OCI-LY7 (cell line): ENCODE data around the gene BAK1.

Experiments
- EZH2phosphoT487 ChIP-seq: fragments of 200-600 bp; sonication (generic); IDR thresholded peaks from 2 replicates; pipeline ENCODE4 v1.6.1; 2018; ENCODE audit warnings: low read depth, borderline replicate concordance, mild to moderate bottlenecking, mixed run types, antibody characterized with exemption, low read length, moderate library complexity, mixed read lengths
- TF ChIP-seq, protein P1 (sequence below): fragments of 200-600 bp; sonication (generic); conservative IDR thresholded peaks from 2 replicates; pipeline ENCODE4 v1.5.1; 2014; ENCODE audit warnings: mild to moderate bottlenecking, antibody characterized with exemption, low read length, moderate library complexity, mixed read lengths

DNA sequence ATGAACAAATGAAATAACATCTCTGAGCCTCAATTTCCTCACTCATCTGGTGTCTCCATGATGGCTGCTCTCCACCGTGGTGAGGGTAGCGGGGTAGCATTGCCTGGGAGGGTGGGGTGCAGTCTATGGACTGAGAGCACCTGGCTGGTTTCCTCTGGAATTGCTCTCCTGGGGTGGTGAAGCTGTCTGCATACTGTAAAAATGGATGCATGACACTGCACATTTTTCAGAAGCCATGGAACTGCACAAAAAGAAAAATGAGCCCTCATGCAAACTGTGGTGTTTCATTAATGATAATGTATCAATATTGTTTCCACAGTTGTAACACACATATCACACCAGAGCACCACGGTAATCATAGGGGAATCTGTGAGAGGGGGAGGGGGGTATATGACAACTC, 28.9 kb upstream of the BAK1 start:
- TF ChIP-seq, protein P1, sequence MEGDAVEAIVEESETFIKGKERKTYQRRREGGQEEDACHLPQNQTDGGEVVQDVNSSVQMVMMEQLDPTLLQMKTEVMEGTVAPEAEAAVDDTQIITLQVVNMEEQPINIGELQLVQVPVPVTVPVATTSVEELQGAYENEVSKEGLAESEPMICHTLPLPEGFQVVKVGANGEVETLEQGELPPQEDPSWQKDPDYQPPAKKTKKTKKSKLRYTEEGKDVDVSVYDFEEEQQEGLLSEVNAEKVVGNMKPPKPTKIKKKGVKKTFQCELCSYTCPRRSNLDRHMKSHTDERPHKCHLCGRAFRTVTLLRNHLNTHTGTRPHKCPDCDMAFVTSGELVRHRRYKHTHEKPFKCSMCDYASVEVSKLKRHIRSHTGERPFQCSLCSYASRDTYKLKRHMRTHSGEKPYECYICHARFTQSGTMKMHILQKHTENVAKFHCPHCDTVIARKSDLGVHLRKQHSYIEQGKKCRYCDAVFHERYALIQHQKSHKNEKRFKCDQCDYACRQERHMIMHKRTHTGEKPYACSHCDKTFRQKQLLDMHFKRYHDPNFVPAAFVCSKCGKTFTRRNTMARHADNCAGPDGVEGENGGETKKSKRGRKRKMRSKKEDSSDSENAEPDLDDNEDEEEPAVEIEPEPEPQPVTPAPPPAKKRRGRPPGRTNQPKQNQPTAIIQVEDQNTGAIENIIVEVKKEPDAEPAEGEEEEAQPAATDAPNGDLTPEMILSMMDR = no peak
- TF ChIP-seq EZH2phosphoT487 = no peak
